Stimulated activated CD4-positive, alpha-beta T cell treated with anti-CD3 and anti-CD28 coated beads, Interleukin-15, amount 100 ng/mL, for 24 hours (primary cell): Measurements from ENCODE around the gene PLEKHA1.

ENCODE experiments used
- DNase-seq: peaks from one replicate; pipeline ENCODE4 v3.0.0-alpha.2; 2020

The PLEKHA1 gene

GRCh38 chr10:122379537-122379936 lies 5.0 kb downstream of the PLEKHA1 start:
- DNase-seq = no peak

GRCh38 chr10:122380703-122381102 lies 6.2 kb downstream of the PLEKHA1 start:
- DNase-seq = no peak

GRCh38 chr10:122381680-122382079 lies 7.2 kb downstream of the PLEKHA1 start:
- no peak for DNase-seq

- DNase-seq = no peak
These were observed 12.0 kb downstream of the PLEKHA1 start for GRCh38 chr10:122386514-122386913.

GRCh38 chr10:122387572-122387971 lies 13.1 kb downstream of the PLEKHA1 start:
- no peak for DNase-seq

GRCh38 chr10:122388287-122388997 lies 13.9 kb downstream of the PLEKHA1 start:
- peak; percentile 41 for DNase-seq

- DNase-seq = no peak
These were observed 15.8 kb downstream of the PLEKHA1 start for GRCh38 chr10:122390271-122390670.

- no peak for DNase-seq
These were observed 16.2 kb downstream of the PLEKHA1 start for GRCh38 chr10:122390679-122391078.

- no peak for DNase-seq
These were observed 17.4 kb downstream of the PLEKHA1 start for GRCh38 chr10:122391875-122392274.

- DNase-seq = no peak
These were observed 18.3 kb downstream of the PLEKHA1 start for GRCh38 chr10:122392835-122393234.

- no peak for DNase-seq
These were observed 18.8 kb downstream of the PLEKHA1 start for GRCh38 chr10:122393288-122393687.

GRCh38 chr10:122402548-122403131 lies 28.1 kb downstream of the PLEKHA1 start:
- no peak for DNase-seq

GRCh38 chr10:122404576-122404975 lies 30.1 kb downstream of the PLEKHA1 start:
- no peak for DNase-seq

GRCh38 chr10:122407375-122408125 lies 33.0 kb downstream of the PLEKHA1 start:
- DNase-seq = peak; percentile 64

- no peak for DNase-seq
These were observed 38.8 kb downstream of the PLEKHA1 start for GRCh38 chr10:122413327-122413726.

GRCh38 chr10:122417667-122418066 lies 43.2 kb downstream of the PLEKHA1 start:
- DNase-seq = no peak

GRCh38 chr10:122419016-122419415 lies 44.5 kb downstream of the PLEKHA1 start:
- DNase-seq = no peak

- no peak for DNase-seq
These were observed 45.5 kb downstream of the PLEKHA1 start for GRCh38 chr10:122419876-122420623.

GRCh38 chr10:122420624-122421007 lies 46.1 kb downstream of the PLEKHA1 start:
- DNase-seq = no peak

GRCh38 chr10:122421054-122421625 lies 46.6 kb downstream of the PLEKHA1 start:
- no peak for DNase-seq

GRCh38 chr10:122421742-122422141 lies 47.2 kb downstream of the PLEKHA1 start:
- no peak for DNase-seq

- DNase-seq = peak; percentile 7
These were observed 47.9 kb downstream of the PLEKHA1 start for GRCh38 chr10:122422266-122422989.
